Fibroblast of lung (primary cell): ENCODE measurements around the gene MBOAT1.

Source experiments
- EZH2 ChIP-seq: IDR thresholded peaks from 2 replicates; pipeline ENCODE4 v1.5.1; 2012; ENCODE audit warnings: low read length, control low read depth, mild to moderate bottlenecking; ENCODE audit errors: missing control alignments
- TF ChIP-seq, protein P1 (sequence below), 2 donors: IDR thresholded peaks in 1 of 2; conservative IDR thresholded peaks in 1 of 2; 1 replicate in 1 of 2; 2 replicates in 1 of 2; pipeline ENCODE4 v1.5.1; 2011 to 2012; ENCODE audit warnings: low read length in 2 of 2, control low read depth in 1 of 2, inconsistent platforms in 1 of 2, low read depth in 1 of 2, mild to moderate bottlenecking in 1 of 2

DNA sequence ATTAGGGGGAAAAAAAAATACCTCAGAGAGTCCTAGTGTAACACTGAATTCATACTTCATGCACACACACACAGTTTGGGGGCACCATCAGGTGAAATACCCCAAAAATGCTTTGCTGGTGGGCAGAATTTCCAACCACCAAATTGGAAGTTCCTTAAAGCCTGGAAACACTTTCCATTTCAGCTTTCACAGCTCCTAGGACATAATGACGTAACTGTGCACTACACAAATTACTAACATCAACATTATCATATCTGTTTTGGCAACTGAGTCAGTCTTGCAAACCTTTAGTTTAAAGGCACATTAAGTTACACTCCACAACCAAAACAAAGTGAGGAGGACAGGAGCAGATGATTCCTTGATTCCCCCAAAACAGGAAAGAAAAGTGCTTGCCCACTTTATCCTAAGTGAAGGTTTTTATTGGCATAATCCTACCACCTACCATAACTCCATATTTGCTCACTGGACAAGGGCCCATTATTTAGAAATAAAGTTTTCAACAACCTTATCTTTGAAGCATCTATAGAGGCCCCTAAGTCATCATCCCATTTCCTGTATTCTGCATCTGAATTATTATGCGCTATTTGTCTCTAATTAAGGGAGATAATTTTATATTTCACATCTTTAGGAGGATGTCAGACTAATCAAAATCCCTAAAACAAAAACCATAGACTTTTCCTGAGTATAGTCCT is 3.4 kb downstream of the MBOAT1 start:
- TF ChIP-seq, protein P1, sequence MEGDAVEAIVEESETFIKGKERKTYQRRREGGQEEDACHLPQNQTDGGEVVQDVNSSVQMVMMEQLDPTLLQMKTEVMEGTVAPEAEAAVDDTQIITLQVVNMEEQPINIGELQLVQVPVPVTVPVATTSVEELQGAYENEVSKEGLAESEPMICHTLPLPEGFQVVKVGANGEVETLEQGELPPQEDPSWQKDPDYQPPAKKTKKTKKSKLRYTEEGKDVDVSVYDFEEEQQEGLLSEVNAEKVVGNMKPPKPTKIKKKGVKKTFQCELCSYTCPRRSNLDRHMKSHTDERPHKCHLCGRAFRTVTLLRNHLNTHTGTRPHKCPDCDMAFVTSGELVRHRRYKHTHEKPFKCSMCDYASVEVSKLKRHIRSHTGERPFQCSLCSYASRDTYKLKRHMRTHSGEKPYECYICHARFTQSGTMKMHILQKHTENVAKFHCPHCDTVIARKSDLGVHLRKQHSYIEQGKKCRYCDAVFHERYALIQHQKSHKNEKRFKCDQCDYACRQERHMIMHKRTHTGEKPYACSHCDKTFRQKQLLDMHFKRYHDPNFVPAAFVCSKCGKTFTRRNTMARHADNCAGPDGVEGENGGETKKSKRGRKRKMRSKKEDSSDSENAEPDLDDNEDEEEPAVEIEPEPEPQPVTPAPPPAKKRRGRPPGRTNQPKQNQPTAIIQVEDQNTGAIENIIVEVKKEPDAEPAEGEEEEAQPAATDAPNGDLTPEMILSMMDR (conservative IDR thresholded peaks at IDR 0.05 in 1 of 2, IDR thresholded peaks at IDR 0.05 in 1 of 2; ENCODE audit: low read depth in 1 of 2, low read length in 2 of 2) = no peak
- no peak for TF ChIP-seq EZH2
